ENCODE results near the gene FAM53A. TPM values are rescaled to one million over a fixed set of nuclear protein-coding genes. Genes with fewer than 3 reads are reported as not detected.
A peak's percentile ranks its signal among the peaks of the same experiment; 100 is the strongest.

The FAM53A gene
- total and polyA plus RNA-seq, 2 of the 13 experiments (the other 11 are each of a cell fraction or from before 2014, with no cell fraction given) = 0.48 to 1.1 TPM

DNA sequence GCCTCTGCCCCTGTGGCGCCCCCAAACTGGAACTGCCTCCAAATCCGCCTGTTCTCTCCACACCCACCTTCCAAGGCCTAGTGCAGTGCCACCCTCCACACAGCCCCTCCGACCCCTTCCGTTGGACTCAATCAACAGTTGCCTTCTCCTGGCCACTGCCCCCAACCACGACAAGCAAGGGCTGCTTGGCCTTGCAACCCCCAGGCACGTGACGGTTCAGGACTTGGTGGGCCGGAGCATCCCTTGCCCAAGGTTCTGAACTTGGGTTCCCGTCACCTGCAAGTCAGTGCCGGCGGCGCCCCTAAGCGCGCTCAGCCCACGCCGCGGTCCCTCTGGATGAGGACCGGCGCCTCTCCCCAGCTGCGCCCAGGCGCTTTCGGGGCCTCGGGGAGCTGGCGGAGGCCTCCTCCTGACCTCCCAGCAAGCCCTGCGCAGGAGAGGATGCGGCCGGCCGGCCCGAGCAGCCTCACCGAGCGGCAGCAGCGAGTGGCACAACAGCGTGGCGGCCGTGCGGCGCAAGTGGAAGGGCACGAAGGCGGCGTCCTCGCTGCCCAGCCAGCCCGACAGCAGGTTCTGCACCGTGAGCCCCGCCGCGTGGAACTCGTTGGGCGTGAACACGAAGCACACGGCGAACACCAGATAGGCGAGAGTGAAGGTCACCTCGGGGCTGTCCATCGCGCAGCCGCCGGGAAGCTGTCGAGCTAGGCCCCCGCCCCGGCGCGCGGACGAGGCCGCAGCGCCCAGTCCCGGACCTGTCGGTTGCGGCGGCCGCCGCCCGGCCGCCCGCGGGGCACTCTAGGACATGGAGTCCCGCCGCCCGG, 36.3 kb upstream of the FAM53A start (continued):
- no peak for TF ChIP-seq GABPA (IDR thresholded peaks at IDR 0.05; ENCODE audit: low read depth, low read length)
- TF ChIP-seq GABPA (CRISPR knock-in tag; IDR thresholded peaks at IDR 0.05; ENCODE audit: low read depth) = no peak
- peak; percentile 62 for TF ChIP-seq ASH2L (IDR thresholded peaks at IDR 0.05; ENCODE audit: insufficient read length, low read depth, low read length)
- TF ChIP-seq ZFP91 (CRISPR knock-in tag; IDR thresholded peaks at IDR 0.05; ENCODE audit: borderline replicate concordance) = peak; percentile 61; the same call in 1 of the 2 replicates
- no peak; the same call in 1 of the 2 replicates for TF ChIP-seq TOPORS (CRISPR knock-in tag; IDR thresholded peaks at IDR 0.05)
- no peak for TF ChIP-seq HMG20A (CRISPR knock-in tag; IDR thresholded peaks at IDR 0.05; ENCODE audit: borderline replicate concordance)
- peak; percentile 76 for TF ChIP-seq KDM2A (CRISPR knock-in tag; IDR thresholded peaks at IDR 0.05; ENCODE audit: borderline replicate concordance, low read depth)
- no peak for TF ChIP-seq HNF1A (IDR thresholded peaks at IDR 0.05; ENCODE audit: low read depth)
- no peak for TF ChIP-seq HNF1A (CRISPR knock-in tag; IDR thresholded peaks at IDR 0.05; ENCODE audit: borderline replicate concordance)
- TF ChIP-seq STAG1 (CRISPR knock-in tag; IDR thresholded peaks at IDR 0.05) = no peak
- TF ChIP-seq ZFP82 (CRISPR knock-in tag; IDR thresholded peaks at IDR 0.05; ENCODE audit: borderline replicate concordance) = no peak
- TF ChIP-seq ZNF780A (CRISPR knock-in tag; IDR thresholded peaks at IDR 0.05) = 0 out of 2 replicates have a peak, but pooled peaks have one; percentile 45
- no peak; the same call in 1 of the 2 replicates for TF ChIP-seq MTF1 (CRISPR knock-in tag; IDR thresholded peaks at IDR 0.05)
- TF ChIP-seq HNRNPH1 (optimal IDR thresholded peaks at IDR 0.05; ENCODE audit: low read depth, low read length) = no peak
- TF ChIP-seq, protein P1, sequence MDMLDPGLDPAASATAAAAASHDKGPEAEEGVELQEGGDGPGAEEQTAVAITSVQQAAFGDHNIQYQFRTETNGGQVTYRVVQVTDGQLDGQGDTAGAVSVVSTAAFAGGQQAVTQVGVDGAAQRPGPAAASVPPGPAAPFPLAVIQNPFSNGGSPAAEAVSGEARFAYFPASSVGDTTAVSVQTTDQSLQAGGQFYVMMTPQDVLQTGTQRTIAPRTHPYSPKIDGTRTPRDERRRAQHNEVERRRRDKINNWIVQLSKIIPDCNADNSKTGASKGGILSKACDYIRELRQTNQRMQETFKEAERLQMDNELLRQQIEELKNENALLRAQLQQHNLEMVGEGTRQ (IDR thresholded peaks at IDR 0.05; ENCODE audit: low read depth, low read length) = no peak
- TF ChIP-seq, protein P1 (CRISPR knock-in tag; IDR thresholded peaks at IDR 0.05; ENCODE audit: borderline replicate concordance) = no peak
- TF ChIP-seq, protein P2, sequence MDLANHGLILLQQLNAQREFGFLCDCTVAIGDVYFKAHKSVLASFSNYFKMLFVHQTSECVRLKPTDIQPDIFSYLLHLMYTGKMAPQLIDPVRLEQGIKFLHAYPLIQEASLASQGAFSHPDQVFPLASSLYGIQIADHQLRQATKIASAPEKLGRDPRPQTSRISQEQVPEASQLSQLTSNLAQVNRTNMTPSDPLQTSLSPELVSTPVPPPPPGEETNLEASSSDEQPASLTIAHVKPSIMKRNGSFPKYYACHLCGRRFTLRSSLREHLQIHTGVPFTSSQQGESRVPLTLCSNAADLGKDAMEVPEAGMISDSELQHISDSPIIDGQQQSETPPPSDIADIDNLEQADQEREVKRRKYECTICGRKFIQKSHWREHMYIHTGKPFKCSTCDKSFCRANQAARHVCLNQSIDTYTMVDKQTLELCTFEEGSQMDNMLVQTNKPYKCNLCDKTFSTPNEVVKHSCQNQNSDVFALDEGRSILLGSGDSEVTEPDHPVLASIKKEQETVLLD (CRISPR knock-in tag; IDR thresholded peaks at IDR 0.05; ENCODE audit: low read depth) = 0 out of 2 replicates have a peak, but pooled peaks have one; percentile 15
- TF ChIP-seq ZNF766 (CRISPR knock-in tag; IDR thresholded peaks at IDR 0.05; ENCODE audit: borderline replicate concordance) = no peak
- TF ChIP-seq KAT2B (IDR thresholded peaks at IDR 0.05; ENCODE audit: borderline replicate concordance, low read depth, low read length) = no peak
- TF ChIP-seq MXI1 (IDR thresholded peaks at IDR 0.05; ENCODE audit: borderline replicate concordance, low read depth, low read length) = no peak

All from HepG2 (cell line).